Activated naive CD8-positive, alpha-beta T cell (primary cell): ENCODE results near the gene ALDH1A1.

Source experiments
- H3K27ac Mint-ChIP-seq: one replicate; pipeline ENCODE4 v1.8.0; 2021; ENCODE audit warnings: mixed read lengths
- H3K27me3 Mint-ChIP-seq: one replicate; pipeline ENCODE4 v1.8.0; 2021; ENCODE audit warnings: mixed read lengths
- H3K36me3 Mint-ChIP-seq: one replicate; pipeline ENCODE4 v1.8.0; 2021; ENCODE audit warnings: mixed read lengths
- H3K4me1 Mint-ChIP-seq: one replicate; pipeline ENCODE4 v1.8.0; 2021; ENCODE audit warnings: low read depth, mixed read lengths
- H3K4me3 Mint-ChIP-seq: one replicate; pipeline ENCODE4 v1.8.0; 2021; ENCODE audit warnings: mild to moderate bottlenecking, mixed read lengths
- H3K9me3 Mint-ChIP-seq: one replicate; pipeline ENCODE4 v1.8.0; 2021; ENCODE audit warnings: low read depth, mixed read lengths

ALDH1A1 gene

DNA sequence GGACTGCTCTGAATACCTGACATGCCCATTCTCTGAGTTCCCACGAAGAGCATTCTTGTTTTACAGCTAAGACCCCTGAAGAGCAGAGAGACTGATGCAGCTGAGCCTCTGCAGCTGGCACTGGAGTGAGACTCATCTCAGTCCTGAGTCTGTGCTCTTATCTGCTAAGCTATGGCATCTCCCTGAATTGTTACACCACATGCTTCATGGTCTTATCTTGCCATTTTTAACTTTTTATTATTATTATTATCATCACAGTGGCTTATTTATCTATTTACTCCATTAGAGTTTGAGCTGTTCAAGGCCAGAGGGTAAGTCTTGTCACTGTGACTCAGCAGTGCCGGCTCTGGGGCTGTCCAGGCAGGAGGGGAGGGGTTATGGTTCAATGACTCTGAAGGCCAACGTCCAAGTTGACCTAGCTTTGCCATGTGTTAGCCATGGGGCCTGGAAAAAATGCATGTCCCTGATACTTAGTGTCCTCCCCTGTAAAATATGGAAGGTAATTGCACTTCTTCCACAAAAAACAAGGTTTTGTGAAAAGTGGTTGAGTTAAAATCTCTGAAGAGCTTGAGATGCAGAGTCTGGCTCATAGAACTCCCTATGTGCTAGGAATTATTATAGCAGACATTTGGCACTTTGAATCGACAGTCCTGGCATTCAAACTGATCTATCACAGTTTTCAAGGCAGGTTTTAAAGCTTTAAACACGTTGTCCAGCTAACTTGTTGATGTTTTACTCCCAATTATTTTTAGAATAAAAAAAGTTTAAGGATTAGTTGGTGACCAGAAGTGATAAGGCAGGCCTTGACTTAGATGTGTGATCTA is 94.6 kb downstream of the ALDH1A1 start:
- Mint-ChIP-seq H3K36me3 (no peaks in the 10 kb centered on the region), H3K9me3 (no peaks in the 10 kb centered on the region)

DNA sequence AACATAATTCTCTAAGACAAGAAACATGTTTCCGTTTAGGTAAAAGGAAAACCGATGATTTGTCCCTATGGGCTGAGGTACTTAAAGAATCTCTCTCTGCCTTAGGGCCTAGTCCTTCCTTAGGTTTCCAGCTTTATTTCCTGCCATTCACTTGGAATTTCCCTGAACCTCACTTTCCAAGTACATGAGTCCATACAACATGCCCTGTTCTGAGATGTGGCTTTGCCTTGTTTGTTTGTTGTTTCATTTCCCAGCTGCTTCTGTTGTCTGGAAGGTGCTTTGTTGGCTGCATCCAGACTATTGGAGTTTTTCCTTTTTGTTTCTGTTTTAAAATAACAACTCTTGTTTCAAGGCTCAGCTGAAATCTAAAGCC is 95.2 kb downstream of the ALDH1A1 start:
- no peaks in the 10 kb centered on the region for H3K36me3 Mint-ChIP-seq
- H3K4me1 Mint-ChIP-seq: no peaks in the 10 kb centered on the region
- no peaks in the 10 kb centered on the region for H3K27me3 Mint-ChIP-seq
- no peak overlapping the region for H3K4me3 Mint-ChIP-seq
- no peak overlapping the region for H3K27ac Mint-ChIP-seq
- H3K9me3 Mint-ChIP-seq: no peaks in the 10 kb centered on the region

More for the DNA sequence above, 94.6 kb downstream of the ALDH1A1 start:
- H3K27me3 Mint-ChIP-seq: no peaks in the 10 kb centered on the region
- no peaks in the 10 kb centered on the region for H3K4me1 Mint-ChIP-seq
- H3K4me3 Mint-ChIP-seq: no peak overlapping the region
- H3K27ac Mint-ChIP-seq: no peak overlapping the region

DNA sequence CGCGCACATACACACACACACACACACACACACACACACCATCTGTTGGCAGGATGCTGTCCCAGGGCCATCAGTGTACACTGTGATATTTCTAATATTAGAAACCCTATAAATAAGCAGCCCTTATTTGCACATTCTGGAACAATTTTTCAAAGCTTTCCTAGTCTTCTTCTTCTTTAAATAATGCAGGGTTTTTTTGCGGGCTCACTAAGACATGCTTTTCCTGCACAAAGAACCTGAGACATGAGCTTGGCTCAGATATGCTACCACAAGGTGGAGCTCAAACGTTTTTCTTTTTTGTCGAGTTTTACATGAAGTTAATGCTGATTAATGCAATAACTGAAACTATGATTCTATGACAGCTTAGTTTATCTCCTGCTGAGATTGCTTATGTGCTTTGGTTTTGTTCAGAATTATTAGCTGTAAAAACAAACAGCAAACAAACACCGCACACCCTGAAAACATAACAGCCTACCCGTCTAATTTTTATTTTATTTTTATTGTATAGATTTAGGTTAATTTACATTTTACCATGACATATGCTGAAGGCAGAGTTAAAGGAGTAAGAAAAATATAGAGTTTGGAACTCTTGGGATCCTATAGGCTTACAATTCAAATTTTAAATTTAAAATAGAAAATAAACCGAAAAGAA is 95.8 kb downstream of the ALDH1A1 start:
- H3K4me3 Mint-ChIP-seq: no peak overlapping the region
- no peaks in the 10 kb centered on the region for H3K36me3 Mint-ChIP-seq
- no peaks in the 10 kb centered on the region for H3K27me3 Mint-ChIP-seq
- H3K27ac Mint-ChIP-seq: no peak overlapping the region
- H3K4me1 Mint-ChIP-seq: no peaks in the 10 kb centered on the region
- no peaks in the 10 kb centered on the region for H3K9me3 Mint-ChIP-seq

DNA sequence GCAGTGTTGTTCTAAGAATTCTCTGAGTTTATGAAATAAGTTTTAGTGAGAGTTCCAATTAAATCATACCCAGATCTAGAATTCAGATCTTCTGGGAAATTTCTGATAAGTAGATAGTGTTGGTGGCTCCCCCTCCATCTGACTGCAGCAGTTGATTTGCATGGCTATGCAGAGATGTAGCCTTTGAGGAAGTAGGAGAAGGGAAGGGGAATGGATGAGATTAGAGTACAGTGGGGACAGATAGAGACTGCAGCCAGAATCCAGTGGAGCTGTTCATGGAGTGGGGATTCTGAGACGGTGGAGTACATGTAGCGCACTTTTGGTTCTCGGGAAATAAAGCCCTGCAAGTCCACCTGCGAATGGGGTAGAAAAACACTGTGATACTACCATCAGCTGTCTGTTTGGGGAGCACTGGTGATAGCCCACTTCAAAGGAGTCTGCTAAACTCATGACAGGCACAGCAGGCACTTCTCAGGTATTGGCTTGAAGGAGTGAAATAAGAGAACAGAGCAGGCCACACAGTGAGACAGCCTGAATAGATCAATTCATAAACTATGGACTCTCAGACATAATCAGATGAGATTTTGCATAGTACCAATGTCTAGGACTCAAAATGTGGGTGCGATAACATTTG is 96.8 kb downstream of the ALDH1A1 start:
- Mint-ChIP-seq H3K4me1 (no peaks in the 10 kb centered on the region), H3K9me3 (no peaks in the 10 kb centered on the region), H3K27me3 (peaks cover 2% of the 10 kb centered on the region), H3K4me3 (no peak overlapping the region), H3K27ac (no peak overlapping the region), H3K36me3 (no peaks in the 10 kb centered on the region)

DNA sequence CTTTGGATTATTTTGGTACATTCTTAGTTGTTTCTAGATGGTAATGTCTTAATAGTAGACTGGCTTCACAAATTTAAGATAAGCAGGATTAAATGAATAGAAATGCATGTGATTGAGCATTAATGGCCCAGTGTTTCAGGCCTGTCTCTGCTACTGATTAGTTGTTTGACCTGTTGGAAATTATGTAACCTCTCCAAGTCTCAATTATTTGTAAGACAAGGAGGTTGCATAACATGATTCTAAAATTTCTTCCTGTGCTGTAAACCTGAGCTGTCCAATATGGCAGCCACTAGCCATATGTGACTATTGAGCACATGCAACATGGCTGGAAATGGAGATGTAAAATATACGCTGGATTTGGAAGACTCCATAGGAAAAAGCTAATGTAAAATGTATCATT is 97.5 kb downstream of the ALDH1A1 start:
- Mint-ChIP-seq H3K27me3 (peaks cover 2% of the 10 kb centered on the region), H3K27ac (no peak overlapping the region), H3K36me3 (no peaks in the 10 kb centered on the region), H3K4me3 (no peak overlapping the region), H3K4me1 (no peaks in the 10 kb centered on the region), H3K9me3 (no peaks in the 10 kb centered on the region)
